ENCODE measurements around the gene LPIN2. TPM values are rescaled to one million over a fixed set of nuclear protein-coding genes. Genes with fewer than 3 reads are reported as not detected.
A peak's percentile ranks its signal among the peaks of the same experiment; 100 is the strongest.

Gene LPIN2
- total and polyA plus RNA-seq, 2 experiments from 2014 or later = 9.0 to 10.8 TPM

DNA sequence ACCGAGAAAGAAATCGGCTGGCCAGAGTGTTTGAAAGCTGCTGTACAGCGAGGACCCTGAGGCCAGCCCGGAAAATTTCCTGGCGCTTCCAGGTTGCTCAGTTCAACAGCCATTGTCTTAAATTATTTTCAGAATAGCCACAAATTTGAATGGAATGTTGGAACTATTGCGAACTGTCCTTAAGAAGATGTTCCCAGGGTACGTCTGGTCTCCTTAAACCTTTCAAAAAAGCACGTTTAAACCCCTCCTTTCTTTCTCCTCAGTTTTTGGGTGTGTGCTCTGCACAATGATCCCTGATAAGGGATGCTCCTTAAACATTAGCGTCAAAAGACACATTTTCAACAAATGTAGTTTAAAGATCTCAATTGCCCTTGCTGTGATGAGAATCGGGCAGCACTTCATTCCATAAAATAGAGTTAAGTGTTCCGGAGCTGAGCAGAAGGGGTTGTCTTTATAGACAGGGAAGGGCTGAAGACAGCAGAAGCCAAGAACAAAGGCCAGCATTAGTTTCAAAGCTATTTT is 14.5 kb upstream of the LPIN2 start:
- Mint-ChIP-seq H3K4me3 (no peak overlapping the region), H3K9me3 (no peaks in the 10 kb centered on the region)
- TF ChIP-seq JUNB (IDR thresholded peaks at IDR 0.05; ENCODE audit: unreplicated experiment) = no peak
- TF ChIP-seq EZH2 (IDR thresholded peaks at IDR 0.05; ENCODE audit: low read depth, unreplicated experiment) = no peak
- TF ChIP-seq, protein P1, sequence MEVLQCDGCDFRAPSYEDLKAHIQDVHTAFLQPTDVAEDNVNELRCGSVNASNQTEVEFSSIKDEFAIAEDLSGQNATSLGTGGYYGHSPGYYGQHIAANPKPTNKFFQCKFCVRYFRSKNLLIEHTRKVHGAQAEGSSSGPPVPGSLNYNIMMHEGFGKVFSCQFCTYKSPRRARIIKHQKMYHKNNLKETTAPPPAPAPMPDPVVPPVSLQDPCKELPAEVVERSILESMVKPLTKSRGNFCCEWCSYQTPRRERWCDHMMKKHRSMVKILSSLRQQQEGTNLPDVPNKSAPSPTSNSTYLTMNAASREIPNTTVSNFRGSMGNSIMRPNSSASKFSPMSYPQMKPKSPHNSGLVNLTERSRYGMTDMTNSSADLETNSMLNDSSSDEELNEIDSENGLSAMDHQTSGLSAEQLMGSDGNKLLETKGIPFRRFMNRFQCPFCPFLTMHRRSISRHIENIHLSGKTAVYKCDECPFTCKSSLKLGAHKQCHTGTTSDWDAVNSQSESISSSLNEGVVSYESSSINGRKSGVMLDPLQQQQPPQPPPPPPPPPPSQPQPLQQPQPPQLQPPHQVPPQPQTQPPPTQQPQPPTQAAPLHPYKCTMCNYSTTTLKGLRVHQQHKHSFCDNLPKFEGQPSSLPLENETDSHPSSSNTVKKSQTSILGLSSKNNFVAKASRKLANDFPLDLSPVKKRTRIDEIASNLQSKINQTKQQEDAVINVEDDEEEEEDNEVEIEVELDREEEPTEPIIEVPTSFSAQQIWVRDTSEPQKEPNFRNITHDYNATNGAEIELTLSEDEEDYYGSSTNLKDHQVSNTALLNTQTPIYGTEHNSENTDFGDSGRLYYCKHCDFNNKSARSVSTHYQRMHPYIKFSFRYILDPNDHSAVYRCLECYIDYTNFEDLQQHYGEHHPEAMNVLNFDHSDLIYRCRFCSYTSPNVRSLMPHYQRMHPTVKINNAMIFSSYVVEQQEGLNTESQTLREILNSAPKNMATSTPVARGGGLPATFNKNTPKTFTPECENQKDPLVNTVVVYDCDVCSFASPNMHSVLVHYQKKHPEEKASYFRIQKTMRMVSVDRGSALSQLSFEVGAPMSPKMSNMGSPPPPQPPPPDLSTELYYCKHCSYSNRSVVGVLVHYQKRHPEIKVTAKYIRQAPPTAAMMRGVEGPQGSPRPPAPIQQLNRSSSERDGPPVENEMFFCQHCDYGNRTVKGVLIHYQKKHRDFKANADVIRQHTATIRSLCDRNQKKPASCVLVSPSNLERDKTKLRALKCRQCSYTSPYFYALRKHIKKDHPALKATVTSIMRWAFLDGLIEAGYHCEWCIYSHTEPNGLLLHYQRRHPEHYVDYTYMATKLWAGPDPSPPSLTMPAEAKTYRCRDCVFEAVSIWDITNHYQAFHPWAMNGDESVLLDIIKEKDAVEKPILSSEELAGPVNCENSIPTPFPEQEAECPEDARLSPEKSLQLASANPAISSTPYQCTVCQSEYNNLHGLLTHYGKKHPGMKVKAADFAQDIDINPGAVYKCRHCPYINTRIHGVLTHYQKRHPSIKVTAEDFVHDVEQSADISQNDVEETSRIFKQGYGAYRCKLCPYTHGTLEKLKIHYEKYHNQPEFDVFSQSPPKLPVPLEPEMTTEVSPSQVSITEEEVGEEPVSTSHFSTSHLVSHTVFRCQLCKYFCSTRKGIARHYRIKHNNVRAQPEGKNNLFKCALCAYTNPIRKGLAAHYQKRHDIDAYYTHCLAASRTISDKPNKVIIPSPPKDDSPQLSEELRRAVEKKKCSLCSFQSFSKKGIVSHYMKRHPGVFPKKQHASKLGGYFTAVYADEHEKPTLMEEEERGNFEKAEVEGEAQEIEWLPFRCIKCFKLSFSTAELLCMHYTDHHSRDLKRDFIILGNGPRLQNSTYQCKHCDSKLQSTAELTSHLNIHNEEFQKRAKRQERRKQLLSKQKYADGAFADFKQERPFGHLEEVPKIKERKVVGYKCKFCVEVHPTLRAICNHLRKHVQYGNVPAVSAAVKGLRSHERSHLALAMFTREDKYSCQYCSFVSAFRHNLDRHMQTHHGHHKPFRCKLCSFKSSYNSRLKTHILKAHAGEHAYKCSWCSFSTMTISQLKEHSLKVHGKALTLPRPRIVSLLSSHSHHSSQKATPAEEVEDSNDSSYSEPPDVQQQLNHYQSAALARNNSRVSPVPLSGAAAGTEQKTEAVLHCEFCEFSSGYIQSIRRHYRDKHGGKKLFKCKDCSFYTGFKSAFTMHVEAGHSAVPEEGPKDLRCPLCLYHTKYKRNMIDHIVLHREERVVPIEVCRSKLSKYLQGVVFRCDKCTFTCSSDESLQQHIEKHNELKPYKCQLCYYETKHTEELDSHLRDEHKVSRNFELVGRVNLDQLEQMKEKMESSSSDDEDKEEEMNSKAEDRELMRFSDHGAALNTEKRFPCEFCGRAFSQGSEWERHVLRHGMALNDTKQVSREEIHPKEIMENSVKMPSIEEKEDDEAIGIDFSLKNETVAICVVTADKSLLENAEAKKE (CRISPR knock-in tag; IDR thresholded peaks at IDR 0.05) = no peak
- no peak for TF ChIP-seq ZNF331 (CRISPR knock-in tag; IDR thresholded peaks at IDR 0.05; ENCODE audit: low read depth)
- no peak for TF ChIP-seq STAT1 (IDR thresholded peaks at IDR 0.05; ENCODE audit: unreplicated experiment)
- no peak for TF ChIP-seq ETS1 (IDR thresholded peaks at IDR 0.05)
- TF ChIP-seq EZH2phosphoT487 (IDR thresholded peaks at IDR 0.05; ENCODE audit: unreplicated experiment) = no peak
- TF ChIP-seq CREB1 (CRISPR knock-in tag; IDR thresholded peaks at IDR 0.05; ENCODE audit: low read depth) = no peak
- no peak for TF ChIP-seq ZNF114 (CRISPR knock-in tag; IDR thresholded peaks at IDR 0.05)

More for the DNA sequence above, 14.5 kb upstream of the LPIN2 start:
- Mint-ChIP-seq H3K4me1 (peaks cover 16% of the 10 kb centered on the region), H3K27me3 (ENCODE audit: insufficient read depth, low read depth, poor library complexity) (no peaks in the 10 kb centered on the region), H3K36me3 (ENCODE audit: low read depth) (no peaks in the 10 kb centered on the region), H3K27ac (no peak overlapping the region)
- no peaks in the 10 kb centered on the region for H3K9me2 ChIP-seq (ENCODE audit: insufficient read depth)
- no peaks in the 10 kb centered on the region for H3K36me3 ChIP-seq (ENCODE audit: insufficient read depth)
- ATAC-seq = no peak
- H2AFZ ChIP-seq = peak overlapping the region; percentile 75
- H3F3A ChIP-seq (replicated peaks; ENCODE audit: low read depth) = no peaks in the 10 kb centered on the region
- H3K79me2 ChIP-seq (replicated peaks; ENCODE audit: insufficient read depth) = no peaks in the 10 kb centered on the region
- no peaks in the 10 kb centered on the region for H4K20me1 ChIP-seq (replicated peaks; ENCODE audit: insufficient read depth)
- no peak overlapping the region for H3K4me2 ChIP-seq
- DNase-seq (ENCODE audit: low spot score) = no peak
- H3K27ac ChIP-seq (ENCODE audit: low read depth) = no peak overlapping the region
- H3K27me3 ChIP-seq (ENCODE audit: insufficient read depth) = no peaks in the 10 kb centered on the region
- no peaks in the 10 kb centered on the region for H3K4me1 ChIP-seq (ENCODE audit: insufficient read depth)
- no peak overlapping the region for H3K4me3 ChIP-seq
